Measurements from ENCODE around the gene PTPA.
A peak's percentile ranks its signal among the peaks of the same experiment; 100 is the strongest.

The PTPA gene

GRCh38 chr9:129081388-129081904 lies 29.8 kb upstream of the PTPA start (continued):
- TF ChIP-seq, protein P1, sequence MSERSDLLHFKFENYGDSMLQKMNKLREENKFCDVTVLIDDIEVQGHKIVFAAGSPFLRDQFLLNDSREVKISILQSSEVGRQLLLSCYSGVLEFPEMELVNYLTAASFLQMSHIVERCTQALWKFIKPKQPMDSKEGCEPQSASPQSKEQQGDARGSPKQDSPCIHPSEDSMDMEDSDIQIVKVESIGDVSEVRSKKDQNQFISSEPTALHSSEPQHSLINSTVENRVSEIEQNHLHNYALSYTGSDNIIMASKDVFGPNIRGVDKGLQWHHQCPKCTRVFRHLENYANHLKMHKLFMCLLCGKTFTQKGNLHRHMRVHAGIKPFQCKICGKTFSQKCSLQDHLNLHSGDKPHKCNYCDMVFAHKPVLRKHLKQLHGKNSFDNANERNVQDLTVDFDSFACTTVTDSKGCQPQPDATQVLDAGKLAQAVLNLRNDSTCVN (tag by site-specific recombination; optimal IDR thresholded peaks at IDR 0.05) = peak; percentile 66
- TF ChIP-seq HOXC10 (CRISPR knock-in tag; IDR thresholded peaks at IDR 0.05) (no peak), ZNF658 (tag by site-specific recombination; IDR thresholded peaks at IDR 0.05) (no peak), ZNF560 (tag by site-specific recombination; IDR thresholded peaks at IDR 0.05; ENCODE audit: borderline replicate concordance) (no peak), SP7 (tag by site-specific recombination; IDR thresholded peaks at IDR 0.05) (no peak), BCL11B (tag by site-specific recombination; IDR thresholded peaks at IDR 0.05; ENCODE audit: low read depth) (no peak), ZNF585B (tag by site-specific recombination; IDR thresholded peaks at IDR 0.05) (no peak), SETDB1 (IDR thresholded peaks at IDR 0.05; ENCODE audit: insufficient read length, low read length) (no peak), REST (tag by site-specific recombination; IDR thresholded peaks at IDR 0.05) (no peak), ZBTB20 (tag by site-specific recombination; IDR thresholded peaks at IDR 0.05) (no peak), MEIS1 (CRISPR knock-in tag; IDR thresholded peaks at IDR 0.05; ENCODE audit: borderline replicate concordance) (no peak), ZNF19 (tag by site-specific recombination; IDR thresholded peaks at IDR 0.05; ENCODE audit: low read depth) (no peak), ZNF335 (tag by site-specific recombination; conservative IDR thresholded peaks at IDR 0.05) (peak; percentile 63), TRIM28 (IDR thresholded peaks at IDR 0.05; ENCODE audit: borderline replicate concordance, low read length) (no peak), ZBTB6 (tag by site-specific recombination; IDR thresholded peaks at IDR 0.05) (no peak), FEZF1 (tag by site-specific recombination; IDR thresholded peaks at IDR 0.05) (no peak), ZBTB8A (tag by site-specific recombination; IDR thresholded peaks at IDR 0.05) (peak; percentile 85), ZNF266 (tag by site-specific recombination; IDR thresholded peaks at IDR 0.05; ENCODE audit: low read depth) (no peak), ZNF513 (tag by site-specific recombination; IDR thresholded peaks at IDR 0.05) (no peak), ZNF174 (tag by site-specific recombination; IDR thresholded peaks at IDR 0.05) (no peak), ZFP69B (tag by site-specific recombination; IDR thresholded peaks at IDR 0.05) (no peak), HOXD13 (CRISPR knock-in tag; IDR thresholded peaks at IDR 0.05; ENCODE audit: borderline replicate concordance) (no peak), ZNF354C (tag by site-specific recombination; IDR thresholded peaks at IDR 0.05; ENCODE audit: borderline replicate concordance, low read depth) (no peak), GLI4 (tag by site-specific recombination; IDR thresholded peaks at IDR 0.05) (no peak), ZBTB48 (tag by site-specific recombination; IDR thresholded peaks at IDR 0.05) (no peak)
- TF ChIP-seq, protein P2, sequence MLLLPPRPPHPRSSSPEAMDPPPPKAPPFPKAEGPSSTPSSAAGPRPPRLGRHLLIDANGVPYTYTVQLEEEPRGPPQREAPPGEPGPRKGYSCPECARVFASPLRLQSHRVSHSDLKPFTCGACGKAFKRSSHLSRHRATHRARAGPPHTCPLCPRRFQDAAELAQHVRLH (tag by site-specific recombination; IDR thresholded peaks at IDR 0.05) = 0 out of 2 replicates have a peak, but pooled peaks have one; percentile 42
- TF ChIP-seq, protein P3, sequence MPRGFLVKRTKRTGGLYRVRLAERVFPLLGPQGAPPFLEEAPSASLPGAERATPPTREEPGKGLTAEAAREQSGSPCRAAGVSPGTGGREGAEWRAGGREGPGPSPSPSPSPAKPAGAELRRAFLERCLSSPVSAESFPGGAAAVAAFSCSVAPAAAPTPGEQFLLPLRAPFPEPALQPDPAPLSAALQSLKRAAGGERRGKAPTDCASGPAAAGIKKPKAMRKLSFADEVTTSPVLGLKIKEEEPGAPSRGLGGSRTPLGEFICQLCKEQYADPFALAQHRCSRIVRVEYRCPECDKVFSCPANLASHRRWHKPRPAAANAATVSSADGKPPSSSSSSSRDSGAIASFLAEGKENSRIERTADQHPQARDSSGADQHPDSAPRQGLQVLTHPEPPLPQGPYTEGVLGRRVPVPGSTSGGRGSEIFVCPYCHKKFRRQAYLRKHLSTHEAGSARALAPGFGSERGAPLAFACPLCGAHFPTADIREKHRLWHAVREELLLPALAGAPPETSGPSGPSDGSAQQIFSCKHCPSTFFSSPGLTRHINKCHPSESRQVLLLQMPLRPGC (tag by site-specific recombination; IDR thresholded peaks at IDR 0.05) = no peak
- TF ChIP-seq, protein P4, sequence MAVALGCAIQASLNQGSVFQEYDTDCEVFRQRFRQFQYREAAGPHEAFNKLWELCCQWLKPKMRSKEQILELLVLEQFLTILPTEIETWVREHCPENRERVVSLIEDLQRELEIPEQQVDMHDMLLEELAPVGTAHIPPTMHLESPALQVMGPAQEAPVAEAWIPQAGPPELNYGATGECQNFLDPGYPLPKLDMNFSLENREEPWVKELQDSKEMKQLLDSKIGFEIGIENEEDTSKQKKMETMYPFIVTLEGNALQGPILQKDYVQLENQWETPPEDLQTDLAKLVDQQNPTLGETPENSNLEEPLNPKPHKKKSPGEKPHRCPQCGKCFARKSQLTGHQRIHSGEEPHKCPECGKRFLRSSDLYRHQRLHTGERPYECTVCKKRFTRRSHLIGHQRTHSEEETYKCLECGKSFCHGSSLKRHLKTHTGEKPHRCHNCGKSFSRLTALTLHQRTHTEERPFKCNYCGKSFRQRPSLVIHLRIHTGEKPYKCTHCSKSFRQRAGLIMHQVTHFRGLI (tag by site-specific recombination; IDR thresholded peaks at IDR 0.05) = peak; percentile 13; the same call in 1 of the 2 replicates
- TF ChIP-seq, protein P5, sequence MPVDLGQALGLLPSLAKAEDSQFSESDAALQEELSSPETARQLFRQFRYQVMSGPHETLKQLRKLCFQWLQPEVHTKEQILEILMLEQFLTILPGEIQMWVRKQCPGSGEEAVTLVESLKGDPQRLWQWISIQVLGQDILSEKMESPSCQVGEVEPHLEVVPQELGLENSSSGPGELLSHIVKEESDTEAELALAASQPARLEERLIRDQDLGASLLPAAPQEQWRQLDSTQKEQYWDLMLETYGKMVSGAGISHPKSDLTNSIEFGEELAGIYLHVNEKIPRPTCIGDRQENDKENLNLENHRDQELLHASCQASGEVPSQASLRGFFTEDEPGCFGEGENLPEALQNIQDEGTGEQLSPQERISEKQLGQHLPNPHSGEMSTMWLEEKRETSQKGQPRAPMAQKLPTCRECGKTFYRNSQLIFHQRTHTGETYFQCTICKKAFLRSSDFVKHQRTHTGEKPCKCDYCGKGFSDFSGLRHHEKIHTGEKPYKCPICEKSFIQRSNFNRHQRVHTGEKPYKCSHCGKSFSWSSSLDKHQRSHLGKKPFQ (tag by site-specific recombination; IDR thresholded peaks at IDR 0.05) = no peak

Measured in HEK293 (cell line).